BJ (cell line): Measurements from ENCODE around the gene GABBR2. TPM values are rescaled to one million over a fixed set of nuclear protein-coding genes. Genes with fewer than 3 reads are reported as not detected.

Source experiments
- CTCF ChIA-PET: fragments of 350-600 bp; formaldehyde crosslinking; extraction: SDS; loops from one replicate; lab custom pipeline; 2021; ENCODE audit warnings: antibody characterized with exemption, inconsistent platforms; lab: Yijun Ruan, JAX
- POLR2A ChIA-PET: fragments of 300-600 bp; sonication (Branson Sonifier 250); formaldehyde crosslinking; extraction: SDS; loops from one replicate; lab custom pipeline; 2021; ENCODE audit warnings: antibody characterized with exemption; lab: Charles Lee
- DNase-seq: peaks from one replicate; pipeline ENCODE4 v3.0.0-alpha.2; 2011; ENCODE audit warnings: low read depth
- H3K27me3 ChIP-seq: 2 replicates; pipeline ENCODE4 v1.6.0; 2011; ENCODE audit warnings: low read length; ENCODE audit not compliant: control insufficient read depth, insufficient read depth
- H3K36me3 ChIP-seq: 2 replicates; pipeline ENCODE4 v1.5.1; 2011; ENCODE audit warnings: low read length; ENCODE audit not compliant: control insufficient read depth, insufficient read depth
- H3K4me3 ChIP-seq: 2 replicates; pipeline ENCODE4 v1.5.1; 2011; ENCODE audit warnings: low read depth, mild to moderate bottlenecking, control low read depth, low read length
- CTCF ChIP-seq: IDR thresholded peaks from 2 replicates; pipeline ENCODE4 v1.5.1; 2011; ENCODE audit warnings: low read depth, mild to moderate bottlenecking, control low read depth, inconsistent platforms, low read length, moderate library complexity; ENCODE audit not compliant: insufficient read depth
- polyA plus RNA-seq: library from polyadenylated mRNA; depleted of rRNA; stranded (reverse); fragments of >200 nt; gene quantifications from 2 replicates; pipeline ENCODE4 v1.2.3, GENCODE V29; 2011

GABBR2 gene
- polyA plus RNA-seq, 1 experiment: 1.6 TPM

GRCh38 chr9:98442541-98442940, 266.2 kb downstream of the GABBR2 start:
- H3K36me3 ChIP-seq: no peaks in the 10 kb centered on the region
- CTCF ChIA-PET: interaction anchor here (1.4 to 1.5 kb wide), 2 partner anchors 8 to 39 kb away, joined by 3 to 5 read pairs; no protein-coding TSS in a partner anchor
- no peak overlapping the region for H3K4me3 ChIP-seq
- DNase-seq: no peak
- no peak for TF ChIP-seq CTCF
- H3K27me3 ChIP-seq: 0 out of 2 replicates have a peak, but pooled peaks cover 2% of the 10 kb centered on the region
- POLR2A ChIA-PET: no interaction called here

- POLR2A ChIA-PET: no interaction called here
- no peak overlapping the region for H3K4me3 ChIP-seq
- TF ChIP-seq CTCF: no peak
- CTCF ChIA-PET: interaction anchor here (1.4 to 1.5 kb wide), 2 partner anchors 8 to 39 kb away, joined by 3 to 5 read pairs; no protein-coding TSS in a partner anchor
- 0 out of 2 replicates have a peak, but pooled peaks cover 2% of the 10 kb centered on the region for H3K27me3 ChIP-seq
- no peaks in the 10 kb centered on the region for H3K36me3 ChIP-seq
- DNase-seq: no peak
These were observed 266.6 kb downstream of the GABBR2 start for GRCh38 chr9:98442114-98442513.

GRCh38 chr9:98438666-98439065, 270.1 kb downstream of the GABBR2 start:
- no peaks in the 10 kb centered on the region for H3K36me3 ChIP-seq
- POLR2A ChIA-PET: no interaction called here
- no peak for TF ChIP-seq CTCF
- CTCF ChIA-PET: interaction anchor here (1.0 kb wide), 1 partner anchor 17 kb away, joined by 3 read pairs; no protein-coding TSS in a partner anchor
- H3K27me3 ChIP-seq: no peaks in the 10 kb centered on the region
- no peak for DNase-seq
- H3K4me3 ChIP-seq: no peak overlapping the region

- no peak overlapping the region for H3K4me3 ChIP-seq
These were observed 271.2 kb downstream of the GABBR2 start for GRCh38 chr9:98437458-98438034.

GRCh38 chr9:98432960-98433359, 275.8 kb downstream of the GABBR2 start:
- TF ChIP-seq CTCF: no peak
- POLR2A ChIA-PET: no interaction called here
- CTCF ChIA-PET: no interaction called here

More at GRCh38 chr9:98437458-98438034, 271.2 kb downstream of the GABBR2 start:
- POLR2A ChIA-PET: no interaction called here
- DNase-seq: no peak
- TF ChIP-seq CTCF: no peak
- no peaks in the 10 kb centered on the region for H3K36me3 ChIP-seq
- H3K27me3 ChIP-seq: no peaks in the 10 kb centered on the region
- CTCF ChIA-PET: no interaction called here

More at GRCh38 chr9:98432960-98433359, 275.8 kb downstream of the GABBR2 start:
- H3K27me3 ChIP-seq: no peaks in the 10 kb centered on the region
- no peaks in the 10 kb centered on the region for H3K36me3 ChIP-seq
- DNase-seq: no peak
- no peak overlapping the region for H3K4me3 ChIP-seq
